Activated B cell treated with CpG ODN at 0.5 μM for 24 hours (primary cell): Measurements from ENCODE around the gene CFAP300. TPM values are rescaled to one million over a fixed set of nuclear protein-coding genes. Genes with fewer than 3 reads are reported as not detected.

ENCODE experiments used
- ATAC-seq: fragments of 200-7000 bp; cut with Tn5 transposase; one replicate; pipeline ENCODE4 v1.10.0; 2021; ENCODE audit warnings: low read depth, mild to moderate bottlenecking, moderate library complexity
- CTCF ChIA-PET: fragments of 350-600 bp; sonication (Branson Sonifier 250); formaldehyde crosslinking; loops from one replicate; lab custom pipeline; 2021; ENCODE audit warnings: antibody characterized with exemption; lab: Charles Lee
- POLR2A ChIA-PET: fragments of 350-600 bp; sonication (Branson Sonifier 250); formaldehyde crosslinking; loops from one replicate; lab custom pipeline; 2021; ENCODE audit warnings: antibody characterized with exemption; lab: Charles Lee
- DNase-seq: peaks from one replicate; pipeline ENCODE4 v3.0.0; 2022
- H3K27ac Mint-ChIP-seq: one replicate; pipeline ENCODE4 v1.8.0; 2020; ENCODE audit warnings: mixed read lengths
- H3K27me3 Mint-ChIP-seq: one replicate; pipeline ENCODE4 v1.8.0; 2021; ENCODE audit warnings: mixed read lengths
- H3K36me3 Mint-ChIP-seq: one replicate; pipeline ENCODE4 v1.8.0; 2021; ENCODE audit warnings: low read depth, mixed read lengths
- H3K4me1 Mint-ChIP-seq: one replicate; pipeline ENCODE4 v1.8.0; 2021; ENCODE audit warnings: mixed read lengths
- H3K4me3 Mint-ChIP-seq: one replicate; pipeline ENCODE4 v1.8.0; 2020; ENCODE audit warnings: mild to moderate bottlenecking, mixed read lengths
- H3K9me3 Mint-ChIP-seq: one replicate; pipeline ENCODE4 v1.8.0; 2020; ENCODE audit warnings: mixed read lengths
- intact Hi-C: fragments of 100-400 bp; cut with micrococcal nuclease; formaldehyde crosslinking; loops from one replicate; pipeline ENCODE4 v1.15.1; 2024
- total RNA-seq: library from RNA; stranded (reverse); gene quantifications from 2 replicates; pipeline ENCODE4 v1.2.3, GENCODE V29; 2022
- TF ChIP-seq, protein P1 (sequence below): fragments of 200-600 bp; IDR thresholded peaks from one replicate; pipeline ENCODE4 v1.8.0; 2022; ENCODE audit warnings: antibody characterized with exemption, mild to moderate bottlenecking

Gene CFAP300
- total RNA-seq, 1 donor from 2014 or later = not detected

DNA sequence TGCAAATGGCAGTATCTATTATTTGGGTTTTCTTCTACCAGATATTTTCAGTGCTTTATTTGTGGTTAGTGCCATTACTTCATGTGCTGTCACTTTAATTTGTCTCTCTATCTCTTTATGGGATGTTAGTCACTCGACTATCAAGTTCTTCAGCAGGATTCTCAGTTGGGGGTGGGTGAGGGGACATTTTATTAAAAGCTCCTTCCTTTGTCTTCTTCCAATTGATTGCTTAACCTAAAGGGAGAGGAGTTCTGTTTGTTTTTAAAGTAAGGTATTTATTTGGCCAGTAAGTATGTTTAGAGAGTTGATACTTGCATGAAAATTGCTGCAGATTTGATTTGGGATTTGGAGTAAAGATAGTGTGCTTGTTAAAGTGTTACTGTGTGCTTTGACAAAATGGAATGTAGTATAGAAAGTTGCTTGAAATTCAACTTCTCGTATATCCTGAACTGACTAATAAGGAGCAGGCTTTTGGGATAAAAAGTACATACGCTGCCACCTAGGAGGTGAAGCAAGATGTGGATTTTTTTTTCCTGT is 73.3 kb downstream of the CFAP300 start:
- no peak overlapping the region for H3K27ac Mint-ChIP-seq
- no peaks in the 10 kb centered on the region for H3K36me3 Mint-ChIP-seq
- H3K9me3 Mint-ChIP-seq = peaks cover 3% of the 10 kb centered on the region
- no peak for DNase-seq
- intact Hi-C loops = no loop called here
- H3K4me1 Mint-ChIP-seq = no peaks in the 10 kb centered on the region
- POLR2A ChIA-PET = no interaction called here
- CTCF ChIA-PET = no interaction called here
- no peak overlapping the region for H3K4me3 Mint-ChIP-seq
- TF ChIP-seq, protein P1, sequence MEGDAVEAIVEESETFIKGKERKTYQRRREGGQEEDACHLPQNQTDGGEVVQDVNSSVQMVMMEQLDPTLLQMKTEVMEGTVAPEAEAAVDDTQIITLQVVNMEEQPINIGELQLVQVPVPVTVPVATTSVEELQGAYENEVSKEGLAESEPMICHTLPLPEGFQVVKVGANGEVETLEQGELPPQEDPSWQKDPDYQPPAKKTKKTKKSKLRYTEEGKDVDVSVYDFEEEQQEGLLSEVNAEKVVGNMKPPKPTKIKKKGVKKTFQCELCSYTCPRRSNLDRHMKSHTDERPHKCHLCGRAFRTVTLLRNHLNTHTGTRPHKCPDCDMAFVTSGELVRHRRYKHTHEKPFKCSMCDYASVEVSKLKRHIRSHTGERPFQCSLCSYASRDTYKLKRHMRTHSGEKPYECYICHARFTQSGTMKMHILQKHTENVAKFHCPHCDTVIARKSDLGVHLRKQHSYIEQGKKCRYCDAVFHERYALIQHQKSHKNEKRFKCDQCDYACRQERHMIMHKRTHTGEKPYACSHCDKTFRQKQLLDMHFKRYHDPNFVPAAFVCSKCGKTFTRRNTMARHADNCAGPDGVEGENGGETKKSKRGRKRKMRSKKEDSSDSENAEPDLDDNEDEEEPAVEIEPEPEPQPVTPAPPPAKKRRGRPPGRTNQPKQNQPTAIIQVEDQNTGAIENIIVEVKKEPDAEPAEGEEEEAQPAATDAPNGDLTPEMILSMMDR = no peak
- H3K27me3 Mint-ChIP-seq = peaks cover 31% of the 10 kb centered on the region
- no peak for ATAC-seq

DNA sequence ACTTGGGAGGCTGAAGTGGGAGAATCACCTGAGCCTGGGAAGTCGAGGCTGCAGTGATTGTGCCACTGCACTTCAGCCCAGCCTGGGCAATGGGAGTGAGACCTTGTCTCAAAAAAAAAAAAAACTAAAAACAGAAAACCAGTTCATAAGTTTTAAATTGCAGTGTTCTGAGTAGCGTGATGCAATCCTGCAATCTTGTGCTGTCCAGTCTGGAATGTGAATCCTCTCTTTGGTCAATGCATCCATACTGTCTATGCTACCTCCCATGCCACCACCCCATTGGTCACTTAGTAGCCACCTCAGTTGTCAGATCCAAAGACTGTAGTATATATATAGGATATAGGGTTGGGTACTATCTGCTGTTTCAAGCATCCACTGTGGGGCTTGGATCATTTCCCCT is 74.1 kb downstream of the CFAP300 start:
- Mint-ChIP-seq H3K27me3 (peaks cover 35% of the 10 kb centered on the region), H3K36me3 (no peaks in the 10 kb centered on the region), H3K4me1 (no peaks in the 10 kb centered on the region), H3K27ac (no peak overlapping the region), H3K9me3 (peaks cover 3% of the 10 kb centered on the region), H3K4me3 (no peak overlapping the region)
- ATAC-seq = no peak
- no peak for DNase-seq
- ChIA-PET CTCF (no interaction called here), POLR2A (no interaction called here)
- TF ChIP-seq, protein P1 = no peak
- intact Hi-C loops = no loop called here

Other genes starting within 250 kb of the CFAP300 start
- 1.4 and 1.5 TPM in 2 replicates for gene CEP126, start 132.4 kb upstream of the CFAP300 start, total RNA-seq
- gene ANGPTL5, start 130.9 kb upstream of the CFAP300 start, total RNA-seq = not detected in 2 replicates
- not detected in 2 replicates for gene YAP1, start 63.0 kb downstream of the CFAP300 start, total RNA-seq